GM12874 (cell line): ENCODE measurements around the gene CDHR3.

Experiments
- TF ChIP-seq, protein P1 (sequence below): IDR thresholded peaks from 2 replicates; pipeline ENCODE4 v1.5.1; 2011; ENCODE audit warnings: low read depth, mild to moderate bottlenecking, control low read depth, low read length, moderate library complexity; ENCODE audit not compliant: insufficient read depth

Gene CDHR3

GRCh38 chr7:106031300-106032035 is 68.4 kb downstream of the CDHR3 start:
- TF ChIP-seq, protein P1, sequence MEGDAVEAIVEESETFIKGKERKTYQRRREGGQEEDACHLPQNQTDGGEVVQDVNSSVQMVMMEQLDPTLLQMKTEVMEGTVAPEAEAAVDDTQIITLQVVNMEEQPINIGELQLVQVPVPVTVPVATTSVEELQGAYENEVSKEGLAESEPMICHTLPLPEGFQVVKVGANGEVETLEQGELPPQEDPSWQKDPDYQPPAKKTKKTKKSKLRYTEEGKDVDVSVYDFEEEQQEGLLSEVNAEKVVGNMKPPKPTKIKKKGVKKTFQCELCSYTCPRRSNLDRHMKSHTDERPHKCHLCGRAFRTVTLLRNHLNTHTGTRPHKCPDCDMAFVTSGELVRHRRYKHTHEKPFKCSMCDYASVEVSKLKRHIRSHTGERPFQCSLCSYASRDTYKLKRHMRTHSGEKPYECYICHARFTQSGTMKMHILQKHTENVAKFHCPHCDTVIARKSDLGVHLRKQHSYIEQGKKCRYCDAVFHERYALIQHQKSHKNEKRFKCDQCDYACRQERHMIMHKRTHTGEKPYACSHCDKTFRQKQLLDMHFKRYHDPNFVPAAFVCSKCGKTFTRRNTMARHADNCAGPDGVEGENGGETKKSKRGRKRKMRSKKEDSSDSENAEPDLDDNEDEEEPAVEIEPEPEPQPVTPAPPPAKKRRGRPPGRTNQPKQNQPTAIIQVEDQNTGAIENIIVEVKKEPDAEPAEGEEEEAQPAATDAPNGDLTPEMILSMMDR: no peak

DNA sequence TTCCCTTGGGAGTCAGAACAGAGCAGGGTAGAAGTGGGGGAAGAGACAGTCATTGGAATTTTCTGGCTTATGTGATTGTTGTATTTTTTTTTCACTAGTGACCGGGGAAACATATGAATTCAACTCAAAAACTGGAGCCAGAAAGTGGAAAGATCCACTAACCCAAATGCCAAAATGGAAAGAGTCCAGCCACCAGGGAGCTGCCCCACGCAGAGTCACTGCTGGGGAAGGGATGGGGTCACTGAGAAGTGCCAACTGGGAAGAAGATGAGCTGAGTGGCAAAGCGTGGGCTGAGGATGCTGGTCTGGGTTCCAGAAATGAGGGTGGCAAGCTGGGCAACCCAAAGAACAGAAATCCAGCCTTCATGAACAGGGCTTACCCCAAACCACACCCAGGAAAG is 69.2 kb downstream of the CDHR3 start:
- TF ChIP-seq, protein P1: no peak

GRCh38 chr7:106033735-106034134 is 70.7 kb downstream of the CDHR3 start:
- TF ChIP-seq, protein P1: no peak

- TF ChIP-seq, protein P1: no peak
Observed at GRCh38 chr7:106034383-106034782, 71.3 kb downstream of the CDHR3 start.

- TF ChIP-seq, protein P1: no peak
Observed at GRCh38 chr7:106035568-106035967, 72.5 kb downstream of the CDHR3 start.

DNA sequence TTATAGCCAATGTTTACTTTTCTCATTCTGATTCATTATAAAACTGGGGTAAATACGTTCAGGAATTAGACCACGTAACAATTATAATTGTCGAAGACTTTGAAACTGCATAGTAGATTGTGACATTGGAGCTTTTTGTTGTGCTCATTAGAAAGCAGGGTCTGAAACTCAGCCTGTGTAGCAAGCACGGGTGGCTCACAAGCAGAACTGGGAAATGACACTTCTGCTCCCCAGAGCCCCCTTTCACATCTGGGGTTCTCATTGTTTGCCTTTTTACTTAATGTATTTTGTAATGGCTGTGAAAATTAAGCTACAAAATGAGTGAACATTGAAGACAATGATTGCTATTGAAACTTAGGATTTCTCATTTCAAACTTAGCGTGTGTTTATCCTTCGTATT is 72.9 kb downstream of the CDHR3 start:
- TF ChIP-seq, protein P1: no peak

DNA sequence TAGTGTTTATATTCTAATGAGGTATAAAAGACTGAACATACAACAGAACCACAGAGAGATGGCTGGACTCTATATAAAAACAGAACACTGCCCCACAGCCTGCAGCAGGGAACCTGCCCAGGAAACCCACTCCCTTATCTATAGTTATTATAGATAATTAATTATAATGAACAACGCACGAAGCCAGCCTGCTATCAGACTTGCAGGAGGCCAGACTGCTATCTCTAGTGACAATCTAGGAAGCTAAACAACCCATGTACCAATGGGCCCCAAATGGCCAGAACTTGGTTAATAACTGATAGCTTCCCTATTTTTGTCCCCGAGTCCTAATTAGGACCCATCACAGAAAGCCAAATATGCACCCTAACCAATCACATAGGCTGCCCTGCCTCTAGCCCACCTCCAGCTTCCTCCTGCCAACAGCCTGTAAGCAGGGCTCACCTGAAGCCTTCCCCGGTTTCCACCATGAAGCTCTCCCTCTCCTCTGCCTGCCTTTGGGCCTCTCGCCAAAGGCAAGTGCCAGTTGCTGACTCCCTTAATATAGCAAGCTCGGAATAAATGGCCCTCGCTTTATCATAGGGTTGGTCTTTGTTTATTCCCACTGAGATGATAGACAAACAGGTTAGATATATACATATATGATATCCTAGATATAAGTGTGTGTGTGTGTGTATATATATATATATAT is 74.6 kb downstream of the CDHR3 start:
- TF ChIP-seq, protein P1: no peak
